ENCODE measurements around the gene ALG10B.

ALG10B gene, protein sequence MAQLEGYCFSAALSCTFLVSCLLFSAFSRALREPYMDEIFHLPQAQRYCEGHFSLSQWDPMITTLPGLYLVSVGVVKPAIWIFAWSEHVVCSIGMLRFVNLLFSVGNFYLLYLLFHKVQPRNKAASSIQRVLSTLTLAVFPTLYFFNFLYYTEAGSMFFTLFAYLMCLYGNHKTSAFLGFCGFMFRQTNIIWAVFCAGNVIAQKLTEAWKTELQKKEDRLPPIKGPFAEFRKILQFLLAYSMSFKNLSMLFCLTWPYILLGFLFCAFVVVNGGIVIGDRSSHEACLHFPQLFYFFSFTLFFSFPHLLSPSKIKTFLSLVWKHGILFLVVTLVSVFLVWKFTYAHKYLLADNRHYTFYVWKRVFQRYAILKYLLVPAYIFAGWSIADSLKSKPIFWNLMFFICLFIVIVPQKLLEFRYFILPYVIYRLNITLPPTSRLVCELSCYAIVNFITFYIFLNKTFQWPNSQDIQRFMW

DNA sequence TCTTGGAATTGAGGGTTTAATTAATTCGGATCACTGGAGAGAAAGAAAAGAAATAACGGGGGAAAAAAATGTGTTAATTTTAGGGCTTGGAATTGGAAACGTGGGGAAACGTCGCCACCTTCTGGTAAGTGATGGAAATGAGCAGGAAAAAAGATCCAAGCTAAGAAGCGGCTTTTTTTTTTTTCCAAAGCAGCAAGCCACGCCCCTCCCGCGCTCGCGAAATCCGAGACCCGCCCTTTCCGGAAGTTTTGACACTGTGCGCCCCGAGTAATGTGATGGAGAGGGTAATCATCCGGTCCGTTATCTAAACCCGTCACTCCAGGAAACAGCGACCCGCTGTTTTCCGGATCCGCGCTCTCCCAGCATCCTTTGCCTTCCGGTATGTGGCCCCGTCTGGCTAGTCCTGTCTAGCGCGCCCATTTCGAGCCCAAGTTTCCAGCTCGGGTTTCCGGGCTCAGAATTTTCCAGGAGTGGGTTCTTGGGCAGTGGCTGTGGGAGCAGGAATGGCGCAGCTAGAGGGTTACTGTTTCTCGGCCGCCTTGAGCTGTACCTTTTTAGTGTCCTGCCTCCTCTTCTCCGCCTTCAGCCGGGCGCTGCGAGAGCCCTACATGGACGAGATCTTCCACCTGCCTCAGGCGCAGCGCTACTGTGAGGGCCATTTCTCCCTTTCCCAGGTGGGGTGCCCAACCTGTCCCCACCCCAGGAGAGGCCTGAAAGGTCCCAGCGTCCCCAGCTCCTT, at the start of gene ALG10B:
TSS of gene ALG10B (plus strand) at position 384 of the 739 bp plus-strand sequence. CDS start at position 504, 120 bp downstream.
- TF ChIP-seq, protein P1, sequence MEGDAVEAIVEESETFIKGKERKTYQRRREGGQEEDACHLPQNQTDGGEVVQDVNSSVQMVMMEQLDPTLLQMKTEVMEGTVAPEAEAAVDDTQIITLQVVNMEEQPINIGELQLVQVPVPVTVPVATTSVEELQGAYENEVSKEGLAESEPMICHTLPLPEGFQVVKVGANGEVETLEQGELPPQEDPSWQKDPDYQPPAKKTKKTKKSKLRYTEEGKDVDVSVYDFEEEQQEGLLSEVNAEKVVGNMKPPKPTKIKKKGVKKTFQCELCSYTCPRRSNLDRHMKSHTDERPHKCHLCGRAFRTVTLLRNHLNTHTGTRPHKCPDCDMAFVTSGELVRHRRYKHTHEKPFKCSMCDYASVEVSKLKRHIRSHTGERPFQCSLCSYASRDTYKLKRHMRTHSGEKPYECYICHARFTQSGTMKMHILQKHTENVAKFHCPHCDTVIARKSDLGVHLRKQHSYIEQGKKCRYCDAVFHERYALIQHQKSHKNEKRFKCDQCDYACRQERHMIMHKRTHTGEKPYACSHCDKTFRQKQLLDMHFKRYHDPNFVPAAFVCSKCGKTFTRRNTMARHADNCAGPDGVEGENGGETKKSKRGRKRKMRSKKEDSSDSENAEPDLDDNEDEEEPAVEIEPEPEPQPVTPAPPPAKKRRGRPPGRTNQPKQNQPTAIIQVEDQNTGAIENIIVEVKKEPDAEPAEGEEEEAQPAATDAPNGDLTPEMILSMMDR (IDR thresholded peaks at IDR 0.05) = peak; percentile 67
- peaks cover 6% of the 10 kb centered on the region for H3K27me3 ChIP-seq
- H3K4me1 ChIP-seq (ENCODE audit: control insufficient read depth in 1 of 2, insufficient read depth in 1 of 2, low read depth in 1 of 2, low read length in 1 of 2) = peaks cover 7 to 10% of the 10 kb centered on the region in 2 experiments

DNA sequence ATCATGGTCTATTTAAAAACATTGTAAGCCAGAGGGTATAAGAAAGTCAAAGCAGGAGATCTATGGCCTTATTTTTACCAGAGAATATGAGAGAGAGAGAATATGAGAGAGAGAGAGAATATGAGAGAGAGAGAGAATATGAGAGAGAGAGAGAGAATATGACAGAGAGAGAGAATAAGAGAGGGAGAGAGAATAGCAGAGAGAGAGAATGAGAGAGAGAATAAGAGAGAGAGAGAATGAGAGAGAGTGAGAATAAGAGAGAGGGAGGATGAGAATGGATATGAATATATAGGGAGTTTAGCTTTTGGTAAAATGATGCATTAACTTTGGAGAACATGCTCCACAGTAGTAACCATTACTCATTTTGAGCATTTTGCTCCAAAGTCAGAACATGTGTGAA, 48.0 kb upstream of the ALG10B start:
- no peaks in the 10 kb centered on the region for H3K27me3 ChIP-seq
- TF ChIP-seq, protein P1 (IDR thresholded peaks at IDR 0.05) = no peak
- H3K4me3 ChIP-seq (ENCODE audit: low read depth in 1 of 2, low read length in 1 of 2) = no peak overlapping the region
- H3K27ac ChIP-seq = no peak overlapping the region
- no peaks in the 10 kb centered on the region for H3K36me3 ChIP-seq
- H3K9me3 ChIP-seq = no peaks in the 10 kb centered on the region
- no peaks in the 10 kb centered on the region for H3K4me1 ChIP-seq (ENCODE audit: control insufficient read depth in 1 of 2, insufficient read depth in 1 of 2, low read depth in 1 of 2, low read length in 1 of 2)

More for the DNA sequence above, at the start of gene ALG10B:
- Histone ChIP-seq H3K36me3 (no peaks in the 10 kb centered on the region), H3K4me3 (ENCODE audit: low read depth in 1 of 2, low read length in 1 of 2) (peak within 1 kb of the TSS; percentile 58 to 65), H3K27ac (peak within 1 kb of the TSS; percentile 63), H3K9me3 (no peaks in the 10 kb centered on the region)

DNA sequence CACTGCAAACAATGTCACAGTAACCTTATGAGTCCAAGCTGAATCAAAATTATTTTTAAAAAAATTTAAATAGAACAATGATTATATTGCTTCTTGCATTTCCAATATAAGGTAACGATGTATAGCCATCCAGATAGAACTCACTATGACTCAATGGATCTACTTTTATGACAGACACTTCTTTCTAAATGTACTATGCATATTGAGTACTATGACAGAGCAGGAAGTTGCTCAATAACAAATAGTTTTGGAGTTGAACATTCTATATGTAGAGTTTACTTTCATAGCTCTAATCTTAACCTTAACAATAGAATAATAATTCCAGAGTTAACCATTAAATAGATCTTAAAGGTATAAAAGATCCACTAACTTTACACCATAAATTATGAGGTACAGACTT, 46.7 kb upstream of the ALG10B start:
- H3K4me3 ChIP-seq (ENCODE audit: low read depth in 1 of 2, low read length in 1 of 2) = no peak overlapping the region

DNA sequence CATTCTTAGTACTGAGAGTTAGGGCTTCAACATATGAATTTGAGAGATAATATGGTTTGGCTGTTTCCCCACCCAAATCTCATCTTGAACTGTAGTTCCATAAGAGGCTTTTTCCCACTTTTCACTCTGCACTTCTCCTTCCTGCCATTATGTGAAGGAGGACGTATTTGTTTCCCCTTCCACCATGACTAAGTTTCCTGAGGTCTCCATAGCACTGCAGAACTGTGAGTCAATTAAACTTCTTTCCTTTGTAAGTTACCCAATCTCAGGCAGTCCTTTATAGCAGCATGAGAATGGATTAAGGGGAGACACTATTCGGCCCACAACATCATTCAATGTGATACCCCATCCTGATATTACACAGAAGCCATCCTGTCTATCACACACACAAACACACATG, 36.8 kb upstream of the ALG10B start:
- TF ChIP-seq, protein P1 (IDR thresholded peaks at IDR 0.05) = no peak
- H3K27ac ChIP-seq = no peak overlapping the region
- no peak overlapping the region for H3K4me3 ChIP-seq (ENCODE audit: low read depth in 1 of 2, low read length in 1 of 2)
- no peaks in the 10 kb centered on the region for H3K27me3 ChIP-seq
- H3K4me1 ChIP-seq (ENCODE audit: control insufficient read depth in 1 of 2, insufficient read depth in 1 of 2, low read depth in 1 of 2, low read length in 1 of 2) = no peaks in the 10 kb centered on the region
- H3K9me3 ChIP-seq = no peaks in the 10 kb centered on the region
- no peaks in the 10 kb centered on the region for H3K36me3 ChIP-seq

More for the DNA sequence above, 46.7 kb upstream of the ALG10B start:
- Histone ChIP-seq H3K9me3 (no peaks in the 10 kb centered on the region), H3K36me3 (no peaks in the 10 kb centered on the region), H3K27me3 (no peaks in the 10 kb centered on the region), H3K4me1 (ENCODE audit: control insufficient read depth in 1 of 2, insufficient read depth in 1 of 2, low read depth in 1 of 2, low read length in 1 of 2) (no peaks in the 10 kb centered on the region), H3K27ac (no peak overlapping the region)
- TF ChIP-seq, protein P1 (IDR thresholded peaks at IDR 0.05) = no peak

DNA sequence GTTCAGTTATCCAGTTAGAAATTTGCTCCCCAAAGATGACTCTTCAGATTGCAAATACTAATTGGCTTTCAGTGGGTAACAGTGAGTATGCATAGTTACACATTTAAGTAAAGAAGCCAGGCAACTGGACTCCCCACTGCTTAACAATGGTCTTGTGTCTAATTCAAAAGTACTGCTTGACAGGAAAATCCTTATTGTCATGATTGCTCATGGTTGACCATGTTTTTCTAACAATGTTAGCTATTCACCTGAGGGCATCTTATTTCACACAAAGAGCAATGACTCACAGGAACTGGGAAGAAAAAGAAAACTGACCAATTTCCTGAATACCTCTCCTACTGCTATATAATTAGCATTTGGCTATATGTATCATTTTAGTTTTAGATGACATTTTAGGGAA, 33.7 kb upstream of the ALG10B start:
- Histone ChIP-seq H3K9me3 (no peaks in the 10 kb centered on the region), H3K4me1 (ENCODE audit: control insufficient read depth in 1 of 2, insufficient read depth in 1 of 2, low read depth in 1 of 2, low read length in 1 of 2) (no peaks in the 10 kb centered on the region), H3K27me3 (no peaks in the 10 kb centered on the region), H3K27ac (no peak overlapping the region), H3K36me3 (no peaks in the 10 kb centered on the region), H3K4me3 (ENCODE audit: low read depth in 1 of 2, low read length in 1 of 2) (no peak overlapping the region)
- TF ChIP-seq, protein P1 (IDR thresholded peaks at IDR 0.05) = no peak

All from neutrophil (primary cell).